Measurements from ENCODE around the gene NOSTRIN.
"Not testable (repeated sequence)": the region's sequence is repeated elsewhere in the genome, so short reads cannot be mapped to it uniquely, and the experiment has no call there.

NOSTRIN gene

GRCh38 chr2:168819829-168820489 lies 17.5 kb downstream of the NOSTRIN start:
- no peak for DNase-seq

GRCh38 chr2:168821577-168821976 lies 19.1 kb downstream of the NOSTRIN start:
- no peak for DNase-seq

- DNase-seq = no peak
These were observed 19.6 kb downstream of the NOSTRIN start for GRCh38 chr2:168821992-168822391.

GRCh38 chr2:168825126-168825525 lies 22.7 kb downstream of the NOSTRIN start:
- DNase-seq = no peak

GRCh38 chr2:168830958-168831357 lies 28.5 kb downstream of the NOSTRIN start:
- DNase-seq = no peak

GRCh38 chr2:168831662-168832061 lies 29.2 kb downstream of the NOSTRIN start:
- DNase-seq = no peak

GRCh38 chr2:168835969-168836368 lies 33.5 kb downstream of the NOSTRIN start:
- DNase-seq = no peak

GRCh38 chr2:168841445-168841844 lies 39.0 kb downstream of the NOSTRIN start:
- DNase-seq = no peak

GRCh38 chr2:168843253-168843652 lies 40.8 kb downstream of the NOSTRIN start:
- no peak for DNase-seq

- DNase-seq = no peak
These were observed 45.8 kb downstream of the NOSTRIN start for GRCh38 chr2:168848225-168848624.

- peak; percentile 21 for DNase-seq
These were observed 47.2 kb downstream of the NOSTRIN start for GRCh38 chr2:168849610-168850009.

DNA sequence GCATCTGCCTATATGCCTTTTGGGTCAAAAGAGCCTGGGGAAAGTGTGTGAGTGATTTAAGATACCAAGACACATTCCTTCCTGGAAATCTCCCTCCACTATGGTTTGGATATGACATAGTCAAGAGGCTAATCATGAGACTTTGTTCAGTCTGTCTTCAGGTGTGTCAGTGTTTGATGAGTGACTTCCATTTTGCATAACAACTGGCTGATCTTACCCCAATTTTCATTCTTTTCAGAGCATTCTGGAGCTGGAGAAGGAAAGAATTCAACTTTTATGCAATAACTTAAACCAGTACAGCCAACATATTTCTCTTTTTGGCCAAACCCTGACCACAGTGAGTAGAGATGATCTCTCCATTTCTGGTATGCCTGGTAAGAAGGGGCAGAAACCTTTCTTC lies 48.4 kb downstream of the NOSTRIN start:
- DNase-seq = no peak

DNA sequence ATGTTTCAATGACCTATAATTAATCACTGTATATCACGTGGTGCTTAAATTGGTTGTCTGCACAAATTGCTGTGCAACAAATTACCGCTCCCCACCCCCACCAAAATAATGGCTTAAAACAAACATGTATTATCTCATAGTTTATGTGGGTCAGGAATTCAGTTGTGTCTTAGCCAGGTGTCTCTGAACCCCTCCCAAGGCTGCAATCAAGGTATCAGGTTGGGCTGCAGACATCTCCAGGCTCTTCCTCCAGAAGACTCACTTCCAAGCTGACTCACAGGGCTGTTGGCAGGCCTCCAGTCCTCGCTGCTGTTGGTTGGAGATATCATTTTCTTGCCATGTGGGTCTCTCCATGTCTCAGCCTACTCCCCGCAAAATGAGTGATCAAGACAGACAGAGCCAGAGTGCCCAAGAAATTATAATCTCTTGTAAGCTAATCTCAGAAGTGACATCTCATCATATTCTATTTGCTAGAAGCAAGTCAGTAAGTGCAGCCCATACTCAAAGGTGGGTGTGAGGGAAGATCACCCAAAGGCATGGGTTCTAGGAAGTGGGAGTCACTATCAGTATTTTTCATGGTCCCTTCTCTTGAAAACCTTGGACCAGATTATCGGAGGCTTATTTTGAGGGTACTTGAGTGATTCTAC lies 49.4 kb downstream of the NOSTRIN start:
- DNase-seq = peak; percentile 34

DNA sequence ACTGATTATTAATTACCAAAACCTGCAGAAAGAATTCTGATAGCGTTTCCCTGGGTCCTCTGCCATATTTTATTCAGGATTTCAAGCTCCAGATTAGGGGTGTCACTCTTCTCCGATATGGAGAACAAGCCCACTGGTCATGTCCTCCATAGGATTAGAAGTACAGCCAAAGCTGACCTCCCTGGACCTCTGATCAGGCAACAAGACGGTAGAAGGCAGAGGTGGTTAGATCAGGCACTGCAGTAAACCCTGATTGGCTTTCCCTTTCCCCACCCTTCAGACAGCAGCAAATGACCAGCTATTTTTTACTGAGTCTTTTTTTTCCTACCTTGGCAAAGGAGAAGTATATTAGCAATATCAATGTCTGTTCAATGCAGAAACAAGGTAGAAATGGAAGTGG lies 50.0 kb downstream of the NOSTRIN start:
- DNase-seq = no peak

DNA sequence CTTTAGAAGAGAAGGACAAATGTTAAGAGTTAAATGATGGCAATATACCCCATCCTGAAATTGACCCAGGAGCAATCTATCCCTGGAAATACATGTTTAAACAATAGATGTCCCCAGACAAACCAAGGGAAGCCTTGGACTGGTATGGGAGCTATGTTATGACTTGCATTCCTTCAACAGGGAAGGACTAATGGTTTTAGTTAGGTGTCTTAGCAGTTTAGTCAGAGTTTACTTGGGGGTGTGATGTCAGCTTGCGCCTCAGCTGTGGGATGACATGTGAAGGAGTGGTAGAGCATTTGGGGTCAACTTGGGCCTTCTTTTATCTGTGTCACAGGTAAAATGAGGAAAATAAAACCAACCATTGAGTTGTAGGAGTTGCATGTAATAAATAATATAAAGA lies 51.0 kb downstream of the NOSTRIN start:
- no peak for DNase-seq

- DNase-seq = no peak
These were observed 52.2 kb downstream of the NOSTRIN start for GRCh38 chr2:168854651-168855050.

GRCh38 chr2:168855601-168856000 lies 53.2 kb downstream of the NOSTRIN start:
- DNase-seq = no peak

- DNase-seq = no peak
These were observed 55.7 kb downstream of the NOSTRIN start for GRCh38 chr2:168858146-168858545.

DNA sequence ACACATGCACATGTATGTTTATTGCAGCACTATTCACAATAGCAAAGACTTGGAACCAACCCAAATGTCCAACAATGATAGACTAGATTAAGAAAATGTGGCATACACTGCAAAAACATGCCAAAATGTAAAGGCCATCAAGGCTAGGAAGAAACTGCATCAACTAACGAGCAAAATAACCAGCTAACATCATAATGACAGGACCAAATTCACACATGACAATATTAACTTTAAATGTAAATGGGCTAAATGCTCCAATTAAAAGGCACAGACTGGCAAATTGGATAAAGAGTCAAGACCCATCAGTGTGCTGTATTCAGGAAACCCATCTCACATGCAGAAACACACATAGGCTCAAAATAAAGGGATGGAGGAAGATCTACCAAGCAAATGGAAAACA lies 64.7 kb downstream of the NOSTRIN start:
- DNase-seq = not testable (repeated sequence)

- not testable (repeated sequence) for DNase-seq
These were observed 67.9 kb downstream of the NOSTRIN start for GRCh38 chr2:168870369-168870768.

DNA sequence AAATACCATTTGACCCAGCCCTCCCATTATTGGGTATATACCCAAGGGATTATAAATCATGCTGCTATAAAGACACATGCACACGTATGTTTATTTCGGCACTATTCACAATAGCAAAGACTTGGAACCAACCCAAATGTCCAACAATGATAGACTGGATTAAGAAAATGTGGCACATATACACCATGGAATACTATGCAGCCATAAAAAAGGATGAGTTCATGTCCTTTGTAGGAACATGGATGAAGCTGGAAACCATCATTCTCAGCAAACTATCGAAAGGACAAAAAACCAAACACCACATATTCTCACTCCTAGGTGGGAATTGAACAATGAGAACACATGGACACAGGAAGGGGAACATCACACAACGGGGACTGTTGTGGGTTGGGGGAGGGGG lies 68.4 kb downstream of the NOSTRIN start:
- not testable (repeated sequence) for DNase-seq

DNA sequence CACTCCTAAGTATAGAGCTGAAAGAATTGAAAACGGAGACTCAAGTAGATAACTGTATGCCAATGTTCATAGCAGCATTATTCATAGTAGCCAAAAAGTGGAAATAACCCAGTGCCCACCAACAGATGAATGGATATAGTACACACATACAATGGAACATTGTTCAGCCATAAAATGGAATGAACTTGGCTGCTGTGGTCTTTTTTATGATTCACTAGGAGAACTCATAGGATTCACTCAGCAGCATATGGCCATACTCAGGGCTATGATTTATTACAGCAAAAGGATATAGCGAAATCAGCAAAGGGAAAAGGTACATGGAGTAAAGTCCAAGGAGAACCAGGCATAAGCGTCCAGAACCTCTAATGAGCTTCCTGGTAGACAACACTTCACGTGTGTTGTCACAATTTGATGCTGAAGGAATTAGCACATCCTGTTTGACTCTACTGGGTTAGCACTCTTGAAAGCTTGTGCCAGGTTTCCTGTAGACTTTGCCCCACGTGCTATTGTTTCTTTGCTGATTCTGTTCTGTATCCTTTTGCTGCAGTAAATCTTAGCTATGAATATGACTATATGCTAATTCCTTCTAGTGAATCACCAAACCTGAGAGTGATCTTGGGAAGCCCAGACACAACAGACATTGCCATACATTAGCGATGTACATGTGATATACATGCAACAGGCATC lies 72.1 kb downstream of the NOSTRIN start:
- DNase-seq = no peak

GRCh38 chr2:168882163-168882562 lies 79.7 kb downstream of the NOSTRIN start:
- not testable (repeated sequence) for DNase-seq

DNA sequence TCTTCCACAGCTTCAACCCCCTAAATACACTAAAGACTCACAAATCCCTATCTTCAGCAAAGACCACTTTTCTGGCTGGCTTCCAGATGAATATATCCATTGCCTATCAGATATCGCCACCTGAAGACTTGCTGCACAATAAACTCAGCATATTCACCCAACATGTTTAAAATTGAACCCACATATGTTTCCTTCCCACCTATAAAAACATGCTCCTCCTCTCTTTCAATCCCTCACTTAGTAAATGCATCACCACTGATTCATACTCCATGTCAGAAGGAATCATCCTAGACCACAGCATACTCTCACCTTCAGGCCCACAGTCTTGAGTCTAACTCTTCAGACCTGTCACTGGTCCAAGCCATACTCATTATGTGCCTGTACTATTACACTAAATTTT lies 82.5 kb downstream of the NOSTRIN start:
- peak; percentile 33 for DNase-seq

Data from kidney glomerular epithelial cell (primary cell).